H9 (cell line): ENCODE data around the gene CEP112. TPM values are rescaled to one million over a fixed set of nuclear protein-coding genes. Genes with fewer than 3 reads are reported as not detected.

Source experiments
- DNase-seq: peaks from one replicate; pipeline ENCODE4 v3.0.0-alpha.2; 2017
- H2AFZ ChIP-seq: one replicate; pipeline ENCODE4 v1.6.1; 2013; ENCODE audit warnings: mild to moderate bottlenecking, low read length, control low read depth, moderate library complexity
- H2AK5ac ChIP-seq: 2 replicates; pipeline ENCODE4 v1.6.1; 2013; ENCODE audit warnings: low read length, control low read depth, mixed read lengths; ENCODE audit not compliant: insufficient read length
- H2BK120ac ChIP-seq: one replicate; pipeline ENCODE4 v1.6.1; 2013; ENCODE audit warnings: low read depth, mild to moderate bottlenecking, low read length, control low read depth, inconsistent platforms; ENCODE audit not compliant: poor library complexity, severe bottlenecking
- H2BK12ac ChIP-seq: 2 replicates; pipeline ENCODE4 v1.6.1; 2013; ENCODE audit warnings: low read length, control low read depth, mixed read lengths, low read depth; ENCODE audit not compliant: insufficient read length
- H2BK15ac ChIP-seq: 2 replicates; pipeline ENCODE4 v1.6.1; 2013; ENCODE audit warnings: low read depth, low read length, control low read depth
- H2BK20ac ChIP-seq: one replicate; pipeline ENCODE4 v1.6.1; 2013; ENCODE audit warnings: low read depth, mild to moderate bottlenecking, low read length, control low read depth, inconsistent platforms; ENCODE audit not compliant: poor library complexity, severe bottlenecking
- H2BK5ac ChIP-seq: 2 replicates; pipeline ENCODE4 v1.6.1; 2013; ENCODE audit warnings: low read length, control low read depth, mixed read lengths; ENCODE audit not compliant: insufficient read length
- H3K14ac ChIP-seq: 2 replicates; pipeline ENCODE4 v1.6.1; 2013; ENCODE audit warnings: low read length, control low read depth; ENCODE audit not compliant: insufficient read depth
- H3K18ac ChIP-seq: 2 replicates; pipeline ENCODE4 v1.6.1; 2013; ENCODE audit warnings: low read depth, mild to moderate bottlenecking, mixed read lengths, low read length, control low read depth; ENCODE audit not compliant: insufficient read length
- H3K23ac ChIP-seq: 2 replicates; pipeline ENCODE4 v1.6.1; 2013; ENCODE audit warnings: low read length, control low read depth, mixed read lengths, low read depth; ENCODE audit not compliant: insufficient read length
- H3K23me2 ChIP-seq: 2 replicates; pipeline ENCODE4 v1.6.1; 2013; ENCODE audit warnings: low read depth, mild to moderate bottlenecking, mixed read lengths, low read length, control low read depth; ENCODE audit not compliant: insufficient read length, poor library complexity, severe bottlenecking
- H3K27ac ChIP-seq: 2 replicates; pipeline ENCODE4 v1.5.1; 2013; ENCODE audit warnings: low read length, control low read depth, mixed read lengths, low read depth; ENCODE audit not compliant: insufficient read length
- H3K27me3 ChIP-seq: 2 replicates; pipeline ENCODE4 v1.6.1; 2013; ENCODE audit warnings: low read length, control low read depth, inconsistent platforms; ENCODE audit not compliant: insufficient read depth
- H3K4ac ChIP-seq: 2 replicates; pipeline ENCODE4 v1.6.1; 2013; ENCODE audit warnings: low read depth, mild to moderate bottlenecking, control low read depth, inconsistent platforms, low read length, moderate library complexity
- H3K4me1 ChIP-seq: 2 replicates; pipeline ENCODE4 v1.6.1; 2013; ENCODE audit warnings: low read length, control low read depth, inconsistent platforms; ENCODE audit not compliant: insufficient read depth
- H3K4me2 ChIP-seq: 2 replicates; pipeline ENCODE4 v1.6.1; 2013; ENCODE audit warnings: low read length, control low read depth, mixed read lengths; ENCODE audit not compliant: insufficient read length, insufficient read depth
- H3K56ac ChIP-seq: 2 replicates; pipeline ENCODE4 v1.6.1; 2013; ENCODE audit warnings: low read depth, mild to moderate bottlenecking, mixed read lengths, low read length, control low read depth; ENCODE audit not compliant: insufficient read length
- H3K79me1 ChIP-seq: 2 replicates; pipeline ENCODE4 v1.6.1; 2013; ENCODE audit warnings: low read depth, mild to moderate bottlenecking, moderate library complexity, low read length, control low read depth, inconsistent platforms; ENCODE audit not compliant: insufficient read depth, poor library complexity, severe bottlenecking
- H3K79me2 ChIP-seq: 2 replicates; pipeline ENCODE4 v1.6.1; 2013; ENCODE audit warnings: low read length, control low read depth, inconsistent platforms; ENCODE audit not compliant: insufficient read depth
- H3K9ac ChIP-seq: 2 replicates; pipeline ENCODE4 v1.6.1; 2013; ENCODE audit warnings: low read length, control low read depth, mixed read lengths; ENCODE audit not compliant: insufficient read length; ENCODE audit errors: extremely low read depth
- H3K9me3 ChIP-seq: one replicate; pipeline ENCODE4 v1.6.1; 2013; ENCODE audit warnings: low read depth, low read length, inconsistent platforms; ENCODE audit not compliant: control insufficient read depth
- H3T11ph ChIP-seq: one replicate; pipeline ENCODE4 v1.6.1; 2013; ENCODE audit warnings: mild to moderate bottlenecking, low read length, control low read depth, inconsistent platforms
- H4K20me1 ChIP-seq: one replicate; pipeline ENCODE4 v1.6.1; 2013; ENCODE audit not compliant: control insufficient read depth, insufficient read length, insufficient read depth
- H4K5ac ChIP-seq: 2 replicates; pipeline ENCODE4 v1.6.1; 2013; ENCODE audit warnings: low read depth, mild to moderate bottlenecking, mixed read lengths, low read length, control low read depth; ENCODE audit not compliant: insufficient read length
- H4K8ac ChIP-seq: replicated peaks from 2 replicates; pipeline ENCODE4 v1.6.1; 2013; ENCODE audit warnings: low read length, control low read depth, mixed read lengths, low read depth; ENCODE audit not compliant: insufficient read length
- H4K91ac ChIP-seq: 2 replicates; pipeline ENCODE4 v1.6.1; 2013; ENCODE audit warnings: low read depth, mild to moderate bottlenecking, moderate library complexity, mixed read lengths, low read length, control low read depth; ENCODE audit not compliant: insufficient read length
- H3K27ac Mint-ChIP-seq, 3 experiments: 2 replicates in 2 of 3; 3 replicates in 1 of 3; pipeline ENCODE4 v1.8.0; 2020 to 2021; ENCODE audit warnings: mixed read lengths in 3 of 3, mild to moderate bottlenecking in 1 of 3, moderate library complexity in 1 of 3
- H3K27me3 Mint-ChIP-seq: 2 replicates; pipeline ENCODE4 v1.8.0; 2021; ENCODE audit warnings: low read depth, mild to moderate bottlenecking, moderate library complexity, mixed read lengths
- H3K36me3 Mint-ChIP-seq, 3 experiments: 2 replicates in 2 of 3; 3 replicates in 1 of 3; pipeline ENCODE4 v1.8.0; 2020 to 2021; ENCODE audit warnings: low read depth in 3 of 3, mixed read lengths in 3 of 3; ENCODE audit not compliant: insufficient read depth in 1 of 3
- H3K4me1 Mint-ChIP-seq, 2 experiments: 2 replicates each; pipeline ENCODE4 v1.8.0; 2020; ENCODE audit warnings: mixed read lengths in 2 of 2
- H3K4me3 Mint-ChIP-seq, 2 experiments: 2 replicates in 1 of 2; 3 replicates in 1 of 2; pipeline ENCODE4 v1.8.0; 2020 to 2021; ENCODE audit warnings: mild to moderate bottlenecking in 2 of 2, mixed read lengths in 2 of 2, moderate library complexity in 1 of 2
- H3K9me3 Mint-ChIP-seq, 2 experiments: 2 replicates in 1 of 2; 3 replicates in 1 of 2; pipeline ENCODE4 v1.8.0; 2020; ENCODE audit warnings: mild to moderate bottlenecking in 2 of 2, mixed read lengths in 2 of 2, moderate library complexity in 1 of 2
- total RNA-seq: library from RNA; stranded (reverse); gene quantifications from 2 replicates; pipeline ENCODE4 v1.2.1, GENCODE V29; 2021
- TF ChIP-seq, protein P1 (sequence below): fragments of 200-600 bp; sonication (generic); conservative IDR thresholded peaks from 3 replicates; pipeline ENCODE4 v1.8.0; 2021; ENCODE audit warnings: antibody characterized with exemption, mild to moderate bottlenecking

The CEP112 gene
- total RNA-seq, 1 experiment from 2014 or later, result 5.4 TPM

DNA sequence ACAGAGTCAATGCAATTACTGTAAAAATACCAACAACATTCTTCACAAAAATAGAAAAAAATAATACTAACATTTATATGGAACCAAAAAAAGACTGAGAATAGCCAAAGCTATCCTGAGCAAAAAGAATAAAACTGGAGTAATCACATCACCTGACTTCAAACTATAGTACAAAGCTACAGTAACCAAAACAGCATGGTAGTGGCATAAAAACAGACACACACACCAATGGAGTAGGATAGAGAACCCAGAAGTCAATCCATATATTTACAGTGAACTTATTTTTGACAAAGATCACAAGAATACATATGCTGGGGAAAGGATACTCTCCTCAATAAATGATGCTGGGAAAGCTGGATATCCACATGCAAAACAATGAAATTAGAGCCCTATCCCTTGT, 84.2 kb downstream of the CEP112 start:
- Histone ChIP-seq H4K8ac (no peak overlapping the region), H3K27me3 (no peaks in the 10 kb centered on the region), H4K91ac (no peak overlapping the region), H4K5ac (no peak overlapping the region), H2AFZ (no peak overlapping the region), H3K79me1 (no peaks in the 10 kb centered on the region), H3K14ac (no peak overlapping the region), H3K4me2 (no peak overlapping the region), H2BK15ac (no peak overlapping the region), H2BK120ac (no peak overlapping the region), H3K4ac (no peak overlapping the region), H4K20me1 (no peaks in the 10 kb centered on the region), H2BK12ac (no peak overlapping the region), H2BK20ac (no peak overlapping the region), H3K9me3 (no peaks in the 10 kb centered on the region), H3K9ac (no peak overlapping the region), H3K4me1 (no peaks in the 10 kb centered on the region), H3K27ac (no peak overlapping the region), H3K79me2 (no peaks in the 10 kb centered on the region), H3K23ac (no peak overlapping the region), H3K23me2 (no peaks in the 10 kb centered on the region), H3T11ph (no peak overlapping the region), H2BK5ac (no peak overlapping the region), H3K18ac (no peak overlapping the region), H3K56ac (no peak overlapping the region), H2AK5ac (no peak overlapping the region)
- TF ChIP-seq, protein P1, sequence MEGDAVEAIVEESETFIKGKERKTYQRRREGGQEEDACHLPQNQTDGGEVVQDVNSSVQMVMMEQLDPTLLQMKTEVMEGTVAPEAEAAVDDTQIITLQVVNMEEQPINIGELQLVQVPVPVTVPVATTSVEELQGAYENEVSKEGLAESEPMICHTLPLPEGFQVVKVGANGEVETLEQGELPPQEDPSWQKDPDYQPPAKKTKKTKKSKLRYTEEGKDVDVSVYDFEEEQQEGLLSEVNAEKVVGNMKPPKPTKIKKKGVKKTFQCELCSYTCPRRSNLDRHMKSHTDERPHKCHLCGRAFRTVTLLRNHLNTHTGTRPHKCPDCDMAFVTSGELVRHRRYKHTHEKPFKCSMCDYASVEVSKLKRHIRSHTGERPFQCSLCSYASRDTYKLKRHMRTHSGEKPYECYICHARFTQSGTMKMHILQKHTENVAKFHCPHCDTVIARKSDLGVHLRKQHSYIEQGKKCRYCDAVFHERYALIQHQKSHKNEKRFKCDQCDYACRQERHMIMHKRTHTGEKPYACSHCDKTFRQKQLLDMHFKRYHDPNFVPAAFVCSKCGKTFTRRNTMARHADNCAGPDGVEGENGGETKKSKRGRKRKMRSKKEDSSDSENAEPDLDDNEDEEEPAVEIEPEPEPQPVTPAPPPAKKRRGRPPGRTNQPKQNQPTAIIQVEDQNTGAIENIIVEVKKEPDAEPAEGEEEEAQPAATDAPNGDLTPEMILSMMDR, result no peak
- Mint-ChIP-seq H3K27ac (no peak overlapping the region), H3K36me3 (peaks cover 10 to 33% (median 25%) of the 10 kb centered on the region in 3 experiments), H3K4me3 (no peak overlapping the region), H3K9me3 (peaks cover 22 to 28% of the 10 kb centered on the region in 2 experiments), H3K4me1 (peaks cover 6 to 7% of the 10 kb centered on the region in 2 experiments; a peak in 3 of 4 replicates), H3K27me3 (no peaks in the 10 kb centered on the region)
- DNase-seq, result no peak
